ENCODE data around the gene SLC45A3.

Gene SLC45A3

GRCh38 chr1:205710201-205711062 is 30.1 kb upstream of the SLC45A3 start:
- no peak for TF ChIP-seq CTCF (IDR thresholded peaks at IDR 0.05; ENCODE audit: low read depth, low read length, missing control alignments)
- H3K27me3 ChIP-seq (replicated peaks), result no peaks in the 10 kb centered on the region
- no peak overlapping the region for H3K27ac ChIP-seq
- peaks cover 16% of the 10 kb centered on the region for H3K36me3 ChIP-seq (replicated peaks)
- in situ Hi-C loops (cut with HindIII; ENCODE audit: low pct_ligation_motif_present, low sequenced_read_pairs), result loop anchor here (10.0 kb wide), 1 partner anchor 46 kb away; no protein-coding TSS in a partner anchor
- DNase-seq, result no peak
- no peak overlapping the region for H3K4me3 ChIP-seq (ENCODE audit: low read depth, low read length)

- H3K27ac ChIP-seq, result no peak overlapping the region
- H3K27me3 ChIP-seq (replicated peaks), result no peaks in the 10 kb centered on the region
- H3K4me3 ChIP-seq (ENCODE audit: low read depth, low read length), result no peak overlapping the region
- peaks cover 11% of the 10 kb centered on the region for H3K36me3 ChIP-seq (replicated peaks)
- no peak for TF ChIP-seq CTCF (IDR thresholded peaks at IDR 0.05; ENCODE audit: low read depth, low read length, missing control alignments)
- no peak for DNase-seq
- in situ Hi-C loops (cut with HindIII; ENCODE audit: low pct_ligation_motif_present, low sequenced_read_pairs), result loop anchor here (10.0 kb wide), 1 partner anchor 45 kb away; no protein-coding TSS in a partner anchor
Measured at GRCh38 chr1:205709640-205710039, 29.3 kb upstream of the SLC45A3 start.

GRCh38 chr1:205709059-205709398 is 28.7 kb upstream of the SLC45A3 start:
- in situ Hi-C loops (cut with HindIII; ENCODE audit: low pct_ligation_motif_present, low sequenced_read_pairs), result no loop called here
- peak; percentile 72 for DNase-seq

GRCh38 chr1:205706601-205707502 is 26.5 kb upstream of the SLC45A3 start:
- H3K36me3 ChIP-seq (replicated peaks), result peaks cover 9% of the 10 kb centered on the region
- no peak overlapping the region for H3K27ac ChIP-seq
- in situ Hi-C loops (cut with HindIII; ENCODE audit: low pct_ligation_motif_present, low sequenced_read_pairs), result no loop called here
- DNase-seq, result no peak
- TF ChIP-seq CTCF (IDR thresholded peaks at IDR 0.05; ENCODE audit: low read depth, low read length, missing control alignments), result no peak
- H3K4me3 ChIP-seq (ENCODE audit: low read depth, low read length), result no peak overlapping the region
- H3K27me3 ChIP-seq (replicated peaks), result no peaks in the 10 kb centered on the region

More at GRCh38 chr1:205709059-205709398, 28.7 kb upstream of the SLC45A3 start:
- Histone ChIP-seq H3K27ac (no peak overlapping the region), H3K36me3 (replicated peaks) (peaks cover 11% of the 10 kb centered on the region), H3K4me3 (ENCODE audit: low read depth, low read length) (no peak overlapping the region), H3K27me3 (replicated peaks) (no peaks in the 10 kb centered on the region)
- TF ChIP-seq CTCF (IDR thresholded peaks at IDR 0.05; ENCODE audit: low read depth, low read length, missing control alignments), result no peak

GRCh38 chr1:205704903-205705302 is 24.6 kb upstream of the SLC45A3 start:
- TF ChIP-seq CTCF (IDR thresholded peaks at IDR 0.05; ENCODE audit: low read depth, low read length, missing control alignments), result no peak
- no peak overlapping the region for H3K27ac ChIP-seq
- H3K4me3 ChIP-seq (ENCODE audit: low read depth, low read length), result no peak overlapping the region

More at GRCh38 chr1:205704903-205705302, 24.6 kb upstream of the SLC45A3 start:
- Histone ChIP-seq H3K36me3 (replicated peaks) (peaks cover 5% of the 10 kb centered on the region), H3K27me3 (replicated peaks) (no peaks in the 10 kb centered on the region)
- in situ Hi-C loops (cut with HindIII; ENCODE audit: low pct_ligation_motif_present, low sequenced_read_pairs), result no loop called here
- DNase-seq, result no peak

Data from brain microvascular endothelial cell (primary cell).